Activated CD4-positive, alpha-beta T cell treated with anti-CD3 and anti-CD28 coated beads, Interleukin-2, amount 50 U/mL, for 4 hours (primary cell): Measurements from ENCODE around the gene TEAD3.

Experiments
- DNase-seq, 2 experiments: peaks; one replicate each; pipeline ENCODE4 v3.0.0-alpha.2; 2020

The TEAD3 gene

DNA sequence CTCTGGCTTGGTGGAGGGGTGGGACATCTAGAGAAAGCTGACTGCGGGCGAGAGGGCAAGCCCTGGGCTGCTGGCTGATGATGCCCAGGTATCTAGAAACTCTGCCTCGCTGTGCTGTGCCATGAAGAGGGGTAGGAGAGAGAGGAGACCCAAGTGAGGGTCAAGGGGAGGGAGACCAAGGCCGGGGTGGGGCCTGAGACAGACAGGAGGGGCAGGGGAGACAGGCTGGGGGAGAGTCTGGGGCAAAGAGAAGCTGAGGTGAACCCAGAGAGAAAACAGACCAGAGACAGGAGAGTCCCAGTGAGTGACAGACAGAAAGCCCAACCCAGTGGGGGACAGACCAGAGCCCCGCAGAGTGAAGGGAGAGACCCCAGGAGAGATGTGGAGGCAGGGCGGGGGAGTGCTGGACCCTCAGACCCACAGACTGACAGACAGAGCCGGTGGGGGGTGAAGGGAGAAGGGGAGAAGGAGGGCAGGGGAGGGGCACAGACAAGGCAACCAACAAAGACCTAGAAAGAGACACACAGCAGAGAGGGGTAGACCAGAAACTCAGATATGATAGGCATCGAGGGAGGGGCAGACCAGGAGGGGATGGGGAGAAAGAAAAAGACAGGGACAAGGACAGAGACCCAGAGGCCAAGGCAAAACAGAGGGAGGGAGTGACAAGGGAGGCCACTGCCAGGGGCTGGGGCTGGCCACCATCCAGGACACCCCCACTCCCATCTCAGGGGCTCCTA, 5.9 kb downstream of the TEAD3 start:
- DNase-seq: no peak

DNA sequence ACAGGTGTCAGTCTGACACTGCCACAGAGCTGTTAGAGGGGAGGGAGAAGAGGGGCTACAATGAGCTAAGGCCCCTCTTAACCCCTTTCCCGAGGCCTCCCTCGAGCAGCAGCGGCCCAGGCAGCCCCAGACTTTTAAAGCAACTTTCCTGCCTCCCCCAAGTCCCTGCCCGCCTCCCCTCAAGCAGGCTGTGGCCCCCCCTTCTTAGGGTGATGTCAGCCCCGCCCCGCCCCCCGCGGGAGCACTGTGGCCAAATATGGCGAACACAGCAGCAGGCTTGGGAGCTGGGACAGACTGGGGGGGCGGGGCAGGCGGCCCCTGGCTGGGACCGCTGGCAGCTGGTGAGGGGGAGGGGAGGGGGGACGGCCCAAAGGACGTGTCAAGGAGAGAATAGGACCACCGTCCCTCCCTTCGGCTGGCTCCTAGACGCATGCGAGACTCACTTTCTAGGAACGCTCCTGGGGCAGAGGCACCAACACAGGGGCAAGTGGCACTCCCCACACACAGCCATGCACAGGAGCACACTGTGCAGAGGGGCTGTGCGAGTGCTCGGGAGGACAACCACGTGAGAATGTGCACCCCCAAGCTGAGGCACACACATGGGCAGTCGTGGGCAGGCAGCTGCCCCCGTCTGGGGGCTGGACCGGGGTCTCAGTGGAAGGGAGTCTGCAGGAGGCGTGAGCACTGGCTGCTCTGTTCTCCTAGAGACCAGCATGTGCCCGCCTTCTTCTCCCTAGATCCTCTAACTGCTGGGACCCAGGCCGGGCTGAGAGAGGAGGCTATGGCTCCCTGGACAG, 6.7 kb downstream of the TEAD3 start:
- no peak for DNase-seq

DNA sequence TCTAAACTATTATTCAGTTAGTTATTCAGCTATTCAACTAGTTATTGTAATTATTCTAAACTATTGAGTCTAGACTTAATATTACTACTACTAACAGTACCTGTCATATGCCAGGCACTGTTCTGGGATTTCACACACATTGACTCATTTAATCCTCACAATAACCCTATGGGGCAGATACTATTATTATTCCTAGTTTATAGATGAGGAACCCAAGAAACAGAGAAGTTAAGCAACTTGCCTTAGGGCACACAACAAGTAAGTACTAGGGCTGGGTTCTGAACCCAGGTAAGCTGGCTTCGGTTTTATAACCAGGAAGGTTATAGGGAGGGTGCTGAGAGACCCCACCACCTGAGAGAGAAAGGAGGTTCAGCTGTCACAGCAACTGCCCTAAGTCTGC, 7.8 kb downstream of the TEAD3 start:
- no peak for DNase-seq

DNA sequence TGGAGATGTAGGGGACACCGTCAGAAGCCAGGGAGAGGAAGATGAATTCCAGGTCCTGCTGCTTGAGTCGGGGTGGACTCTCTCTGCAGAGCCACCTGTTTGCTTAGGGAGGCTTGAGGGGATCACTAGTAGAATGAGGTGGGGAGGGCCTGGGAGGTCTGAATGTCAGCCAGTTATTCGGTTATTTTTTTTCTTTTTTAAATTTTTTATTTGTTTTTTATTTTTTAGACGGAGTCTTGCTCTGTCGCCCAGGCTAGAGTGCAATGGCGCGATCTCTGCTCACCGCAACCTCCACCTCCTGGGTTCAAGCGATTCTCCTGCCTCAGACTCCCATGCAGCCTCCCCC, 8.4 kb downstream of the TEAD3 start:
- no peak for DNase-seq

DNA sequence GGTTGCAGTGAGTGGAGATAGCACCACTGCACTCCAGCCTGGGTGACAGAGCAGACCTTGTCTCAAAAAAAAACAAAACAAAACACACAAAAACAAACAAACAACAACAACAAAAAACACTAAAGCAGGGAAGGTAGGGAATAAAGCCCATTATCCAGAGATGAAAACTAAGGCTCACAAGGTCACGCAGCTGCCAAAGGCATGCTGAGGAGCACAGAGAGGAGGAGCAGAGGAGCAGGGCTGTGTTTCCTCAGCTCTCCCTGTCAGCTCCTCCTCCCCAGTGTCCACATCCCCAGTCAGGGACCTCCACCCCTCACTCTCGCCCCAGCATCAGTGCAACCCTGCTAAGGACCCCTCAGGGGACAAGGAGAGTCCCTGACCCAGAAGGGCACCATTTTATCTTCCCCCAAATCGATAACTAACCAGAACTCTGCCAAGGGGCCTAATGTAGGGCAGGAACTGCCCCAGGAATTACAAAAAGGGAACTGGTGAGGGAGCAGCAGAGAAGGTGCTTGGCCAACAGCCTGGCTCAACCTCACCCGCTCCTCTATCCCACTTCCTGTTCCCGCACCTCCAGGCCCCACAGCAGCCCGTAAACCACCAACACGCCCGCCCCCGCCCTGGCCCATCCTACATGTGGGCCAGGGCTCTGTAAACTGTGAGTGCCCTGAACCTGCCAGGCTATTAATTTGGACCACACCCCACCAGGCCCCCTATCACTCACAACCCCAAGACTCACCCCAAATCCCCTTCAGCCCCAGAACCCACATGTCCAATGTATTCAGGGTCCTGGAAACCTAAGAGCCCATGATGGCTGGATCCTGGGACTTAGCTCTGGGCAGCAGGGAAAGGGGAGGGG, 9.0 kb downstream of the TEAD3 start:
- DNase-seq: no peak

DNA sequence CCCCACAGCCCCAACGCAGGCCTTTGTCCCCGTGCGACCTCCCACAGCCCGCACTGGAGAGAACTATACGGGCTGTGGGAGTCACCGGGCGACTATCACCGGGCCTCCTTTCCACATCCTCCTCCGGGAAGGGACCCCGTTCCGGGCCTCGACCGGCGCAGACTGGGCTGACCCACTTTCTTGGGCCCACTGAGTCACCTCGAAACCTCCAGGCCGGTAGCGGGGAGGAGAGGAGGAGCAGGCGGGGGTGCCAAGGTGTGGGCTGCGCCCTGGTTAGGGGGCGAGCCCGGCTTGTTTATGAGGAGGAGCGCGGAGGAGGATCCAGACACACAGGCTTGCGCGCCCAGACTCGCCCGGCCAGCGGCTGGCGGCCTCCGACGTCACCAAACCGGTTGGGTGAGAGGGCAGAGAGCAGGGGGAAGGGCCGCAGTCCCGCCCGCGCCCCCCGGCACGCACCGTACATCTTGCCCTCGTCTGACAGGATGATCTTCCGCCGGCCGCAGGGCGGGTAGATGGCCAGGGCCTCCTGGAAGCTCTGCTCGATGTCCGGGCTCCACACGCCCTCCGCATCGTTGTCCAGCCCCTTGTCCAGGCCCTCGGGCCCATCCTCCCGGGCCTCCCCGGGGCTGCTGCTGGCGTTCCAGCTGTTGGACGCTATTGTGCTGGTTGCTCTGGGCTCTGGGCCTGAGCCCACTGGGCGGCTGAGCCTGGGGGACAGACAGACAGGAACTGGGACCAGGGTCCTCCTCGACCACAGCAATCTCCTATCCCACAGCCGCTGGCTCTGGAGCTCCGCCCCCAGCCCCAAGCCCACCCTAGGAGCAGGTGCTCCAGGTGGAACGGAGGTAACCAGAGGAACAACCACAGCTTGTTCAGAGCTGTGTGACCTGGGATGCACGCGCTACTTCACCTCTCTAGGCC, 10.6 kb downstream of the TEAD3 start:
- DNase-seq: no peak

DNA sequence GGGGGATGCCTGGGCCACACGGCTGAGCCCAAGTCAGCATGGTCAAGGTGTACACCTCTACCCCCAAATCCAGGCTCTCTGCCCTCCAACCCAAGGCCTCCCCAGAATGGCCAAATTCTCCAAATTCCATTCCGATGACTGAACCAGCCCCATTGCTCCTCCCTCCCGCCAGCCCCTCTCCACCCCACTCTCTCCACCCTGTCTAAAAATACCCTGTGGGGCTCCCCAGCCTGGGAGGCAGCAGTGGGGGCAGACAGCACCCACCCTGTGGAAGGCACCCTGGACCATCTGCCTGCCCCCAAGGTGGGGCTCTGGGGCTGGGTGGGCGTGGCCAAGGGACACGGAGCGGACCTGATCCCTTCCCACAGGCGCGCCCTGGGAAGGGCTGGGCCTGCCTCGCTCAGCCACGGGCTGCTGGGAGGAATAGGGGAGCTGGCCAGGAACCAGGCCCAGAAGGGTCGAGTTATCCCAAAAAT, 11.4 kb downstream of the TEAD3 start:
- DNase-seq: no peak

DNA sequence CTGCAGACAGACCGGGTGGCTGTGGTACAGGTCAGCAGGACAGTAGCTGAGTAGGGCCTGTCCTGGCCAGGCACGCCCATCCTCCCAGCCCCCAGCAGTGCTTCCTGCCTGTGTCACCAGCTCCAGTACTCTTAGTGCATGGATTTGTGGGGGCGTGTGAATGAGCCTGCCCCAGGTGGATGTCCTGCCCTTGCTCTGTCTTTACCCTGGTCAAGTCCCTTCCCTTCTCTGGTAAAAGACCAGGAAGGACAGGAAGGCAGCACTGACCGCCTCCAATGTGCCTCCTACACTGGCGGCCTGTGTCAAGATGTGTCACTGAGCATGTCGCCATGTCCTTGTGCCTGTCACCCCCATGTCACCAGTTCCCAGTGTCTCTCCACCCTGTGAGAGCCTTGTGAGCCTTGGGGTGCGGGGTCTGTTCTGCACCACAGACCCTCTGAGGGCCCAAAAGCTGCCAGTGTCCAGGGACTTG, 11.9 kb downstream of the TEAD3 start:
- no peak for DNase-seq

DNA sequence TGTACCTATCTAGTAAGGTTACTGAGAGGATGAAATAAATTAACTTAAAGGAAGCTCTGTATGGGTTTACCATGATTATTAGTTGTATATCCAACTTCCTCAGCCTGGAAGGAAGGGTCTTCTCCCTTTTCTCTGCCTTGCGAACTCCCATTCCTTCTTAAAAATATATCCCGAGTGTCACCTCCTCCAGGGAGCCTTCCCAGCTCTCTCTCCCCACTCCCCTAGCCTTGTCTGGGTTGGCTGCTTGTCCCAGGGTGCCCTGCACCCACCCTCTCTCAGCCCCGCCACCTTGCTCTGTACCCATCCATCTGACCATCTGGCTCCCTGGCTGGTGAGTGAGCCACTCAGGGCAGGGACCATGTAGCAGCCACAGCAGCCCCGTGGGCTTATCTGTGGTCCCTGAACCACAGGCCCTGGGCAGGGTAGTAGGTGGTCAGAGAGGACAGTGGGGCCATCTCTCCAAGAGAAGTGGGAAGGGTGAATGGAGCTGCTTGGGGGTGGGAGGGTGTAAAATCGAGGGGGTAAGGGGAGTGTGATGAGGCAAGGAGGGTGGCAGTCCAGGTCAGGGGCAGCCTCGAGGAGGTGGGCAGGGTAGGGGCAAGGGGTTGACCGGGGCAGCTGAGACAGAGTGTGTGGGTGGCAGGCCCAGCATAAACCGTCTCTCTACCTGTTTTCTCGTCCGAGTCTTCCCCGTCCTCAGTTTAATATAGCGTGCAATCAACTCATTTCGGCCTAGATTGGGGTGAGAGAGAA, 12.8 kb downstream of the TEAD3 start:
- DNase-seq: no peak

DNA sequence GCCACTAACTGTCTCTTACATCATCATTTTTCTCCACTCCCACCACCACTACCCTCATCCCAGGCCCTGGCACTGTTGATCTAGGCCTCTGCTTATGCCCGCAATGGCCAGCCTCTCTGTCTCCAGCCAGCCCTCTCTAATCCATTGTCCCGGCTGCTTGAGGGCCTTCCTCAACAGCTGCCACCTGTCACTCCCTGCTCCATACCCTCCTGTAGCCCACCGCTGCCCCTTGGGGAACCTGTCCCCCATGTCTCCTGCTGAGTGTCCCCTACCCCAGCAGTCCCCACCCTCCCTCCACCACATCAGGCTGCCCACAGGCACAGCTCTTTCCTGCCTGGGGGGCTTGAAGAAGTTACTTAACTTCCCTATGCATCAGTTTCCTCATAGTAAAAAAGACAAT, 13.4 kb downstream of the TEAD3 start:
- no peak for DNase-seq

DNA sequence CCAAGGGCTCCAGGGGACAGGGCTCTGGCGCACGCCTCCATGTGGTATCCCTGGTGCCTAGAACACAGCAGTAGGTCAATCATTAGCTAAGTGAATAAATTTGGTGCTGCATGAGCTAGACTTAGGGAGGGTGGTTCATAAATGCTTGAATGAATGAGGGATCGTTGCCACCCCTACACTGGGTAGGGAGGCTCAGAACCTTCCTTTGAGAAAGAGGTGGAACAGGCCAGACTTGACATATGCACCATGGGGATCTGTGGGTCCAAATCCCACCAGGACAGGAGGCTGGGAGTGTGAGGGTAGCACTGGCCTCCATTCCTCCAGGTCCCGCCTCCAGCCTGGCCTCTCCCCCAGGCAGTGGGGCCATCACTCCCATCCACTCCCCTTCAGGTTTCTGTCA, 13.8 kb downstream of the TEAD3 start:
- DNase-seq: no peak

DNA sequence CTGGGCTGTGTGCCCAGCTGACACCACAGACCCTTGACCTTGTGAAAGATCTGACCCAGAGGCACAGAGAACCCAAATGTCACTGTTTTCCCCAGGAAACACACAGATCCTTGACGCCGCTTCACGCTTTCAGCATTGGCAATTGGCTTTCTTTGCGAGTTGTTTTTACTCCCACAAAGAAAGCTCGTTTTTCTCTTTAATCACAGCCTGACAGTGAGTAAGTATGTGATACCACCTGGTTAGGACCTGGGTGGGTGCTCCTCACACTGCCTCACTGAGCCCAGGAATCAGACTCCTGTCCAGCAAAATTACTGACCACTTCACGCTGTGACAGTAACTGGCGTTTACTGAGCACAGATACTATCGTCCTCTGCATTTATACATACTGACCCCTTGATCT, 15.7 kb downstream of the TEAD3 start:
- DNase-seq: no peak

DNA sequence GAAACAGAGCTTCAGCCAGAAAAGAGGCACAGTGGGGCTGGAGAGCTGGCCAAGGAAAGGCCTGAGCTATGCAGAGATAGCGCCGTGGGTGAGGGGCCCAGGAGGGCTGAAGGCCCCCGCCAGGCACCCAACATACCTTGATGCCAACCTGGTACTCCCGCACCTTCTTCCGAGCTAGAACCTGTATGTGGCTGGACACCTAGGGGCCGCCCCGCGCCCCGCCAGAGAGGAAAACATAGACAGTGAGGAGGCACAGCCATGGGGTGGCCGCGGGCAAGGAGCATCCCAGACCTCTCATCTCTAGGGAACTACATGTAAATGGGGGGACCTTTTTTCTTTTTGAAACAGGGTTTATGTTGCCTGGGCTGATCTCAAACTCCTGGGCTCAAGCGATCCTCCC, 16.7 kb downstream of the TEAD3 start:
- DNase-seq: no peak

DNA sequence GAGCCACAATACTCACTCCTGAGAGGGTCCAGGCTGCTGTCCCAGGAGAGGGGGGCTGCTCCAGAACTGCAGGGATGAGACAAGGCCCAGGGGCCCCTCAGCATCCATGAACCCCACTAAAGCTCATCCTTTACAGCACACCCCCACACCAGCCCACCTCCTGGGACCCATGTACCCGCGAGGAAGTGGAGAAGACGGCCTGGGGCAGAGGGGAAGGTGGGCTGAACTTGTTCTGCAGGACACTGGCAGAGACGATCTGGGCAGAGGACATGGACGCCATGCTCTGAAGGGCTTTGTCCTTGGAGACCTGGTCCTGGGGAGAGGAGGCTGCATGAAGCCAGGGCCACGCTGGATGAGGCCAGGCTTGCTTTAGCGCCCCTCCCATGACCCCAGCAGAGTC, 18.6 kb downstream of the TEAD3 start:
- DNase-seq: no peak

DNA sequence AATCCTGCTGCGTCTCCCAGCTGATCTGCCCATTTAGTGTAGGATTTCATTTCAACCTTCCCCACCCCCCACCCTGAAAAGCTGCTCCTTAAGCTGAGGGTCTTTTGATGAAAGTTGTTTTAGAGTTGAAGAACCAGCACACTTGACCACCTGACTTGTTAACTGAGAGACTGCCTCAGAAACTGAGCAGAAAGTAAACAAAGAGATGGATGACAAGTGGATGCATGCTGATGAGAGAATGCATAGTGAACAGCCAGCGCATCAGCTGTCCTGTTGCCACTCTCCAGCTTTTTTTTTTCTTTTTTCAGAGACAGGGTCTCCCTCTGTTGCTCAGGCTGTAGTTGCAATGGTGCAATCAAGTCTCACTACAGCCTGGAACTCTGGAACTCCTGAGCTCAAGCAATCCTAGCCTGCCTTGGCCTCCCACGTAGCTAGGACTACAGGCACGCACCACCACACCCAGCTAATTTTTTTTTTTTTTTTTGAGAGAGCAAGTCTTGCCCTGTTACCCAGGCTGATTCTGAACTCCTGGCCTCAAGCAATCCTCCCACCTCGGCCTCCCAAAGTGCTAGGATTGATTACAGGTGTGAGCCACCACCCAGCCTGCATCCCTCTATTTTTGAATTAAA, 19.2 kb downstream of the TEAD3 start:
- no peak for DNase-seq

DNA sequence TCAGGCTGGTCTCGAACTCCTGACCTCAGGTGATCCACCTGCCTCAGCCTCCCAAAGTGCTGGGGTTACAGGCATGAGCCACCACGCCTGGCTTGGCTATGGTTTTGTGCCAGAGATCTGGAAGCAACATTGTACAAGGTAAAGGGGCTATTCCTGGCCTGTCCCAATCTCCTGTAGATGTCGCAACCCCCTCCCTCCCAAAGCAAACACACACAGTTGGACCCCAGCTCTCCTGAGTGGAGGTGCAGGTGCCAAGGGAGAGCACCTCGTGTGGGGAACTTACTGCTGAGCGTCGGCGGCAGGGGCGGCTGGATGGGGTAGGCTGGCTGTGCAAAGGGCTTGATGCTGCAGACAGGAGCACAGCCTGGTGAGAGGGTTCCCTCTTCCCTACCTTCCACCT, 19.9 kb downstream of the TEAD3 start:
- no peak for DNase-seq

DNA sequence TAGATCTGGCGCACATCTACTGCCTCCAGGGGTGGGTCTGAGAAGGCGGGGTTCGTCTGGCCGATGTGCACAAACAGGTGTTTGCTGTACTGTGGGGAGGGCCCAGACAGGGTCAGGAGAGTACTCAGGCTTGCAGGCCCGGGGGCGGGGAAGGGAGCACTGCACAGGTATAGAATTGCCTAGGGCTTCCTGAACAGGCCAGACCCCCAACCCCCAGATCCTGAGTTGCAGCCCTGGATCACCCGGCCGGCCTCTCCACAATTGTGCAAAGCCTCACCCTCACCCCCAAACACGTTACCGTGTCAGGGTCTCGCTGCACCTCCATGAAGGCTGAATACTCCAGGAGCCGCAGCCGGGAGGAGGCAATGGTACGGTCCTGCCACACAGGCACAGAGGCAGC, 20.9 kb downstream of the TEAD3 start:
- DNase-seq: no peak

DNA sequence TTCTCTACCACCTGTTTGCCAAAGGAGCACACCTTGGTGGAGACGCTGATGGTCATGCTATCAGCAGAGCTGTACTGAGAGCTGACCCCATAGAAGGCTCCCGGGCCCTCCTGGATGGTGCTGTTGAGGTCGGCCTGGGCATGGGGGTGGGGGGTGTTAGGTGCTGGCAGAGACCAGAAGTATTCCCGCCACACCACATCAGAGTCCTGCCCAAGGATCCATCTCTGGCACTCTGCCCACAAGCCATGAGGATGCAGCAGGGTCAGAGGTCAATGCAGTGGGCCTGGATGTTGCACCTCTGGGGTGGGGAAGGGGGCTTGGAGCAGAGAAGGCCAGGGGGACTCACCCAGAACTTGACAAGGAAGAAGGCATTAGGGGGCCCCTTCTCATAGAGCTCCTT, 21.3 kb downstream of the TEAD3 start:
- DNase-seq: no peak

DNA sequence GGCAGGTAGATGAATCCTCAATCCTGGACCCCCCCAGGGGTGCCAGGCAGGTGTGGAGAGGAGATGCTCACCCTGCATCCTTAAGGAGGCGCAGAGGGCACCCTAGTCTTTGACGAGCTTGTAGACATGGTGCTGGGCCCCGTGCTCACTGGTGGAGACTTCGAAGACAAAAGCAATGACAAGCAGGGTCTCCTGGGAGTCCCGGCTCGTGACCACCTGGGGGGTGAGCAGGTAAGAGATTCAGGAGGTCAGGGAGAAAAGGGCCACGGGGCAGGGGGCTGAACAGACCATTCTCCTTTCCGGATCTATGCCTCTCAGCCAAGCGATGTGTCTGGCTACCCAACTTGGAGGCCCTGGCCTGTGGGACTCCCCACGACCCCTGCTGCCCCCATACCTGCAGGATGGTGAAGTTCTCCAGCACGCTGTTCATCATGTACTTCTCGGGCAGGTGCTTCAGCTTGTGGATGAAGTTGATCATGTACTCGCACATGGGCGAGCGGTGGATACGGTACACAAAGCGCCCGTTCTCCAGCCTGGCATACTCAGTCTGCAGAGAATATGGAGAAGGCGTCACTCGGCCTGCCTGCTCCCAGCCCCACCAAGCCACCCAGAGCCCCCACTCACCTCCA, 21.8 kb downstream of the TEAD3 start:
- no peak for DNase-seq

DNA sequence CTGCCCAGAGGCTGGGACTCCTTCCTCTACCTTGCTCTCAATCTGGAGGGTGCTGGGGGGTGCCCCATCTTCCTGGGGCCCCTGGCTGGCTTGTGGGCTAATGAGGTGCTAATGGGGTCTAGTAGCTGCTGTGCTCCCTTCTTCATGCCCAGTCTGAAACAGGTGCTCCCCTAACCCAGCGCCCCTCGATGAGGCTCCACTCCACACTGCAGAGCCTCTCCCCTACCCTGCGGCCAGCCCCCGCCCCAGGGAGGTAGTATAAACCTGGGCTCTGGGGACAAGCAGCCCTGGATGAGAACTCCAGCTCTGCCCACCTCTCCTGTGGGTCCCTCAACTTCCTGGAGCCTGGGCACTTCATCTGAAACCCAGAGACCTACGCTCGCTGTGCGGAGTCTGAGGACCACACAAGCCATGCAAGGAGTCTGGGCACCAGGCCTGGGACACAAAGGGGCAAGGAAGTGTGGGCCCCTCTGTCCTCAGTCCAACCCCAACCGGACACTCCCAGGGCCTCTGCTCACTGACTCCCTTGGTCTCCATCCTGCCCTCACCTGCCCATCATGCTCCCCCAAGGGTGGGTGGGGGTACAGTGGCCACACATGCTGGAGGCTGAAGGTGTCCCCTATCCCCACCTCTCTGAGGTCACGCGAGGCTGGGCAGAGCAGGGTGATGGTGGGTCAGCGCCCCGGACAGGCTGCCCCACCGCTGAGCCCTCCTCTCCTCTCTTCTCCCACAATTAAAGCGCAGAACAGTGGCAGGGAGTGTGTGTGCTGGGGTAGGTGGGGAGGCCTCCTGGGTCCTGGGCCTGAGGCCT, 22.5 kb downstream of the TEAD3 start:
- no peak for DNase-seq
